Measurements from ENCODE around the gene KCNMA1.

GRCh38 chr10:77212632-77213031, 425.0 kb downstream of the KCNMA1 start:
- no peak for TF ChIP-seq SMARCA4 (IDR thresholded peaks at IDR 0.05)
- no peak for TF ChIP-seq TFAP4 (CRISPR knock-in tag; IDR thresholded peaks at IDR 0.05; ENCODE audit: borderline replicate concordance)
- TF ChIP-seq TAF1 (IDR thresholded peaks at IDR 0.05; ENCODE audit: control insufficient read depth, extremely low read depth, insufficient read depth, low read length, severe bottlenecking): no peak
- TF ChIP-seq CTCF (IDR thresholded peaks at IDR 0.05 in 2 of 3, conservative IDR thresholded peaks at IDR 0.05 in 1 of 3; ENCODE audit: insufficient read depth in 2 of 3, low read depth in 1 of 3, low read length in 3 of 3): no peak
- TF ChIP-seq ZBTB34 (CRISPR knock-in tag; IDR thresholded peaks at IDR 0.05): no peak
- TF ChIP-seq USF1 (CRISPR knock-in tag; IDR thresholded peaks at IDR 0.05): no peak
- no peak for TF ChIP-seq MYC (IDR thresholded peaks at IDR 0.05; ENCODE audit: low read depth, low read length)
- TF ChIP-seq MYC (CRISPR knock-in tag; IDR thresholded peaks at IDR 0.05; ENCODE audit: borderline replicate concordance, low read depth): no peak
